ENCODE measurements around the gene OTOG.

OTOG gene

GRCh38 chr11:17547051-17547577, at the start of gene OTOG:
Gene OTOG (plus strand): TSS chr11:17547259. CDS start chr11:17547373, 114 bp downstream.
- DNase-seq = no peak

GRCh38 chr11:17498058-17498457, 49.0 kb upstream of the OTOG start:
- DNase-seq = no peak

- DNase-seq = no peak
Measured at GRCh38 chr11:17498475-17498874, 48.6 kb upstream of the OTOG start.

GRCh38 chr11:17500673-17501072, 46.4 kb upstream of the OTOG start:
- no peak for DNase-seq

- no peak for DNase-seq
Measured at GRCh38 chr11:17502630-17503029, 44.4 kb upstream of the OTOG start.

- peak; percentile 50 to 83 for DNase-seq
Measured at GRCh38 chr11:17504330-17505107, 42.5 kb upstream of the OTOG start.

GRCh38 chr11:17505146-17505545, 41.9 kb upstream of the OTOG start:
- no peak for DNase-seq

GRCh38 chr11:17506314-17506713, 40.7 kb upstream of the OTOG start:
- DNase-seq = no peak

- DNase-seq = peak in 1 of 2 donors; percentile 5
Measured at GRCh38 chr11:17506942-17507341, 40.1 kb upstream of the OTOG start.

- no peak for DNase-seq
Measured at GRCh38 chr11:17507773-17508172, 39.3 kb upstream of the OTOG start.

GRCh38 chr11:17508306-17508705, 38.8 kb upstream of the OTOG start:
- no peak for DNase-seq

- no peak for DNase-seq
Measured at GRCh38 chr11:17508791-17509190, 38.3 kb upstream of the OTOG start.

- DNase-seq = no peak
Measured at GRCh38 chr11:17510507-17511206, 36.4 kb upstream of the OTOG start.

GRCh38 chr11:17511571-17511970, 35.5 kb upstream of the OTOG start:
- no peak for DNase-seq

- no peak for DNase-seq
Measured at GRCh38 chr11:17512101-17512500, 35.0 kb upstream of the OTOG start.

- no peak for DNase-seq
Measured at GRCh38 chr11:17513853-17514252, 33.2 kb upstream of the OTOG start.

GRCh38 chr11:17514476-17514875, 32.6 kb upstream of the OTOG start:
- DNase-seq = no peak

GRCh38 chr11:17515443-17516176, 31.4 kb upstream of the OTOG start:
- DNase-seq = no peak

GRCh38 chr11:17516551-17517150, 30.4 kb upstream of the OTOG start:
- DNase-seq = no peak

GRCh38 chr11:17517186-17517585, 29.9 kb upstream of the OTOG start:
- no peak for DNase-seq

GRCh38 chr11:17518366-17518765, 28.7 kb upstream of the OTOG start:
- no peak for DNase-seq

GRCh38 chr11:17519061-17519885, 27.8 kb upstream of the OTOG start:
- no peak for DNase-seq

All from inflammatory macrophage treated with lipopolysaccharide for 1 hour (primary cell).